ENCODE measurements around the gene RPS15A.

DNA sequence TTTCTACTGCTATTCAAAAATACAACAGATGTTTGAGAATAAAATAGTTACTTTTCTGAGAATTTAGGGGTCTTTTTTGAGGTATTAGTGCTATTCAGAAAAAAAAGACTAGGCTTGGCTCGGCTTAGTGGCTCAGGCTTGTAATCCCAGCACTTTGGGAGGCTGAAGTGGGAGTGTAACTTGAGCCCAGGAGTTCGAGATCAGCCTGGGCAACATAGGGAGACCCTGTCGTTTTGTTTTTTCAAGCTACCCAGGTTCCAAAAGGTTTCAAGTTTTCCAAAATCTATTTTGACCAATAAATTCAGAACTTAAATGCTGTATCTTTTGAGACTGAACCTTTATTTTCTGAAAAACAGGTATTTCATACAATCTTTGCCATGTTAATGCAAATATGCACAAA lies 14.4 kb upstream of the RPS15A start:
- no peak for TF ChIP-seq POLR2A (IDR thresholded peaks at IDR 0.05)
- TF ChIP-seq, protein P1, sequence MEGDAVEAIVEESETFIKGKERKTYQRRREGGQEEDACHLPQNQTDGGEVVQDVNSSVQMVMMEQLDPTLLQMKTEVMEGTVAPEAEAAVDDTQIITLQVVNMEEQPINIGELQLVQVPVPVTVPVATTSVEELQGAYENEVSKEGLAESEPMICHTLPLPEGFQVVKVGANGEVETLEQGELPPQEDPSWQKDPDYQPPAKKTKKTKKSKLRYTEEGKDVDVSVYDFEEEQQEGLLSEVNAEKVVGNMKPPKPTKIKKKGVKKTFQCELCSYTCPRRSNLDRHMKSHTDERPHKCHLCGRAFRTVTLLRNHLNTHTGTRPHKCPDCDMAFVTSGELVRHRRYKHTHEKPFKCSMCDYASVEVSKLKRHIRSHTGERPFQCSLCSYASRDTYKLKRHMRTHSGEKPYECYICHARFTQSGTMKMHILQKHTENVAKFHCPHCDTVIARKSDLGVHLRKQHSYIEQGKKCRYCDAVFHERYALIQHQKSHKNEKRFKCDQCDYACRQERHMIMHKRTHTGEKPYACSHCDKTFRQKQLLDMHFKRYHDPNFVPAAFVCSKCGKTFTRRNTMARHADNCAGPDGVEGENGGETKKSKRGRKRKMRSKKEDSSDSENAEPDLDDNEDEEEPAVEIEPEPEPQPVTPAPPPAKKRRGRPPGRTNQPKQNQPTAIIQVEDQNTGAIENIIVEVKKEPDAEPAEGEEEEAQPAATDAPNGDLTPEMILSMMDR (IDR thresholded peaks at IDR 0.05 in 8 of 11, conservative IDR thresholded peaks at IDR 0.05 in 3 of 11) = no peak
